Midbrain (tissue), 1 donor: ENCODE measurements around the gene HS2ST1.
A peak's percentile ranks its signal among the peaks of the same experiment; 100 is the strongest.

ENCODE experiments used
- DNase-seq: peaks from one replicate; lab custom pipeline; 2025; lab: John Stamatoyannopoulos, UW

The HS2ST1 gene

DNA sequence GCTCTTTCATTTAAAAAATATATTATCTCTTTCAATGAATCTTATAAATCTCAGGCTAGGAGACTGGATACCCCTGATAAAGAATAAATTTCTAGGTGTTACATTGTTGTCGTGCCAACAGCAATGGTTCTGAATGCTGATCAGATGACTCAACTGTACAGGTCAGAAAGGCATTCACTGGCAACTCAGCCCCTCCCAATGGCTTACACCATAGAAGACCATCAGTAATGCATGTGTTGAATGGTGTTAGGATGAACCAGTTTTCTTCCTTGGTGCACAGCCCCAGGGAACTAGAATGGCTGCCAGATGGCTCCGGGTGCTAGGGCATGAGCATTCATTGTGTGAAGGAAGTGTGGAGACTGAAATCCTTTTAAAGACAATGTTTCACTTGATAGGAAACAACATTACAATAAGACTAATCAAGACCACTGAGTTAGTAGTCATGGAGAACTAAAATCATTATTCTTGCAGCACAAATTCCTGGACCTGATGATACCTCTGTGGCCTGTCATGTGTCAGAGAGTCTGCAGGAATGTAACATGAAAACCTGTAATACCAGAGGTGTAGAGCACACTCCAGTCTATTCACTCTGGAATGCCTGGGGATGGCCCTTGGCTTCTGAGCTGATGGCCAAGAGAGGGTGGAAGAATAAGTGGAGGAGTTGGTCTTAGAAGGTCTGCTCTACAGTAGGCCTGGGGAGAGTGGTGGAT, 226.6 kb downstream of the HS2ST1 start:
- no peak for DNase-seq

GRCh38 chr1:87141556-87141955, 227.1 kb downstream of the HS2ST1 start:
- DNase-seq = no peak

- DNase-seq = no peak
Observed at GRCh38 chr1:87143413-87144135, 229.1 kb downstream of the HS2ST1 start.

GRCh38 chr1:87144316-87144895, 230.0 kb downstream of the HS2ST1 start:
- no peak for DNase-seq

GRCh38 chr1:87144981-87145380, 230.5 kb downstream of the HS2ST1 start:
- no peak for DNase-seq

- no peak for DNase-seq
Observed at GRCh38 chr1:87146538-87146937, 232.1 kb downstream of the HS2ST1 start.

DNA sequence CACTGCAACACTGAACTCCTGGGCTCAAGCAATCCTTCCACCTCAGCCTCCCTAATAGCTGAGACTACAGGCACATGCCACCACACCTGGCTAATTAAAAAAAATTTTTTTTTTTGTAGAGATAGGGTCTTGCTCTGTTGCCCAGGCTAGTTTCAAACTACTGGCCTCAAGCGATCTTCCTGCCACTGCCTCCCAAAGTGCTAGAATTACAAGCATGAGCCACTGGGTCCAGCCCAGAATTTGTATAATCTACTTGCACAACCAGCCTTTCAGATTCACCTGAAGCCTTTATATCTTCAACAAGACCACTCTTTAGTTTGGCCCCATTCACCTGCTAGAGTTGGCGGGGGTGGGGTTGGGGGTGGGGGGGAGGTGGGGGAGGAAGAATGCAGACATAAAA, 232.6 kb downstream of the HS2ST1 start:
- DNase-seq = no peak

DNA sequence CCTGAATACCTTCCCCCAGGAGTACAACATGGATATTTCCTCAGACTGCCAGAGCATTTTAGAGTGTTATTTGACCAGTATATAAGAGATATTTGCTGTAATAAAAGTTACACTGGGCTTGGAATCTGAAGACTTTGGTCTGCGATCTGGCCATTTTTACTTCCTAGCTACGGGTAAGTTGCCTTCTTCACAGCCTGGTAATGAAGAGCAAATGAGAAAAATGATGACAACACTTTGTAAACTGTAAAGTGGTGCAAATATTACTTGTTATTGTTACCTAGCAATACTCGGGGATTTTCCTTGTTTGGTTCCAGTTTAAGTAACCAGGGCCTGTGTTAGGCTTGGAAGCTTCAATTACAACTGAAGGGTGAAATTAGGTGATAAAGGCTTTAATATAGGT, 233.4 kb downstream of the HS2ST1 start:
- no peak for DNase-seq

DNA sequence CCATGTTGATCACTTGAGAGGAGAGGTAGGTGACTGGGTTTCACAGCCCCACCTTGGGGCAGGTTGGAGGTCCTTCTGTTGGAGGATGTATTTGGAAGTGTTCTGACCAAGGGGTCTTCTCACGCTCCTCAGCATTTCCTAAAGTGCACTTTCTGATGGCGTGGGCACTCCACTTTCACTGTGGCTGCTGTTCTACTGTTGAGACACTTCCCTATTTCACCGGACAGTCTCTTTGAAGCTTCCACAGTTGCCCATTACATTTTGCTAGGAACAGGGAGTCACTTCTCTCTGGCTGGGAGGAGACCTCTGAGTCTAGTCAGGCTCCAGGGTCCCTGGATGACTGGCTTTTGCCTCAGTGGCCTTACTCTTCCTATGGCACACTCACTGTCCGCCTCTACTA, 234.2 kb downstream of the HS2ST1 start:
- DNase-seq = no peak

GRCh38 chr1:87149241-87150041, 235.0 kb downstream of the HS2ST1 start:
- DNase-seq = peak; percentile 35

GRCh38 chr1:87150143-87150542, 235.7 kb downstream of the HS2ST1 start:
- DNase-seq = no peak

DNA sequence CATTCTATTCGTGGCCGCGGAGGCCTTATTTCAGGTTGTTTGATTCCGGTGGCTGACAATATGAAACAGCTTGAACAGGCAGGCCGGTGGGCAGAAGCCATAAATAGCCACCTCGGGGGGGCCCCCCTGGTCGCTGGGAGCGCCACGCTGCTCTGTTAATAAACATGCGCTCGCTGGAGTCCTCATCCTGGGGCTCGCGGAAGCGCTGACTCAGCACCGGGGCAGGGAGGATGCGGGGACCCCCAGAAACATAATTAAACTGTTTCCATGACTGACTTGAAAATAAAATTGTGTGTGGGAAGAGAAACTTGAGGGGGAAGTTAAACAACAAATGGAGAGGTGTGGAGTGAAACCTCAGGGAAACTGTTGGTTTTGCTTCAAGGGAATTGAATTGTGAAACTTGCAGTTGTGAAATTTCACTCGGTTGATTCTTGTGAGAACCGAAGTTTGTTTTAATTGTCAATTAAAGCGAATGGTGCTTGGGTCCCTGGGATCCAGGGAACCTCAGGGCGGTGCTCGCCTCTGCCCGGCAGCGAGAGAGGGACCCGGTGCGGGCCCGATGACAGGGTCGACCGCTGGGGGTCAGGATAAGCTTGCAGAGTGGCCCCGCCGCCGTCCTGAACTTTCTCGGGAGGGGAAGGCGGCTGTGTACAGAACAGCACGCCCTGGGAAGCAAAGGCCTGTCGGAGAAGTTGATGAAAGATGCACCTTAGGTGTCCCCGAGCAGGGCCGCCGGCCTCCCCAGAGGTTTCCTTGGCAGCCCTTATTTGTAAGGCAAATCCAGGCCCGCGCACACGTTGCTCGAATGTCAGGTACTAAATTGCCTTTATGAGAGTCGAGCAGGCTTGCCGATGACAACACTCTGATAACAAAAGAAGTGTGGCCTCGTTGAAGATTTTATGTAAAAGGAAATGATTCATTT, 237.3 kb downstream of the HS2ST1 start:
- DNase-seq = peak; percentile 61

GRCh38 chr1:87154384-87154783, 239.9 kb downstream of the HS2ST1 start:
- DNase-seq = no peak

GRCh38 chr1:87155170-87155569, 240.7 kb downstream of the HS2ST1 start:
- DNase-seq = peak; percentile 20

- DNase-seq = no peak
Observed at GRCh38 chr1:87155648-87156047, 241.2 kb downstream of the HS2ST1 start.

DNA sequence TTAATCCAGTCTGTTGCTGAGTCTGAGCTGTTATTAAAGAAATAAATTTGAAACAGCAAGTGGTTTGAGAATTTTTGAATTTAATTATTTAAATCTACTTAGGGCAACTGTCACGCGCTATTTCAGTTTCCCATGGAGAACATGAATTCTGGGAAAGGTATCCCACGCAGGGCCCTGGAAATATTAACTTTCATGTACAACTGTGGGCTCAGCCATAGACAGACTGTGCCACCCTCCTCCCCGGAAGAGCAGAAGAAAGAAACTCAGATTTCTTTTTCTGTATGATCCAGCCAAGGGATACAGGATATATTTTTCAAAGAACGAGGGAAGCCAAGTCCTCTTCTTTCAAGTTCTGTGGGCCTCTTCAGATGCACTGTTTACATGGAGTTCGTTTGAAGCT, 241.7 kb downstream of the HS2ST1 start:
- DNase-seq = no peak

DNA sequence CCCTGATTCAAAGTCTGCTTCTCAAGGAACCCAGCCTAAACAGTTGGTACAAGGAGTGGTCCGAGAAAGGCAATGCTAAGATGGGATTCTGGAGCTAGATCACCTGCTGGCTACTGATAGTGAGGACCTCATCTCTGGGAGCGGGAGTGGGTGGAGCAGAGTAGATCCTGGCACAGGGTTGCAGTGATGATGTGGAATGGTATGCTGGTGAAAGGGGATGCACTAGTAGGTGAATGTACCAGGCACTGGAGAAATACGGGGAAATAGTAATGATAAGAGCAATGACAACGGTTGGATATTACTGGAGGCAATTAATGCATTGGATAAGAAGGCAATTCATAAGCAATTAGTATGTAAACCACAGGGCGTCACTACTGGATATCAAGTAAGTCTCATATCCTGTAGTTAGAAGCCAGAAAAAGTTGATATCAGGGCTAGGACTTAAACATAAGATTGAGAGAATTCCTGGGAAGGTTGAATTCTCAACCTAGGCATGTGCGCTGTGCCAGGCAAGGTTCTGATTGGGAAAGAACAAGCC, 245.0 kb downstream of the HS2ST1 start:
- DNase-seq = no peak
